GM21825 (cell line): ENCODE results near the gene UGT2A1.
"Not testable (repeated sequence)": the region's sequence is repeated elsewhere in the genome, so short reads cannot be mapped to it uniquely, and the experiment has no call there.

Experiments
- ATAC-seq: cut with Tn5 transposase; IDR thresholded peaks from one replicate; pipeline ENCODE4 v1.9.1; 2021; ENCODE audit warnings: mild to moderate bottlenecking, moderate library complexity; ENCODE audit not compliant: unreplicated experiment

UGT2A1 gene

DNA sequence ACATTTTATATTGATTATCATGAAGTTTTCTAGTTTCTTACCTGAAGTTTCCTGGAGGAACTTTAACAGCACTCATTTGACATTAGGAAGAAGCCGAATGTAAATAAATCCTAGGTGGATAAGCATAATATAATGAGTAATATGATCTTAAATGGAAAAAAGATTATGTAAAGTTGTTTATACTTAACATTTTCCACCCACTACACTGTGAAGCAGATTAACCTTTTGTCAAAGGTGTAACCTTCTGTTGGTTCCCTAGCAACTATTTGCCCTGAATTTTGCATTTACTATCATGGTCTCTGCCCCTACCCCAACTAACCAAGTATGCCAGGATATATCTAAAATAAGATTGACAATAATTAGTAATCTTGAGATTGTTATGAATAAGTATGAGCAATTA is at the start of gene UGT2A1:
TSS of gene UGT2A1 (minus strand) at position 101 of the 400 bp plus-strand sequence. CDS start 5,603 bp downstream, outside the sequence.
- ATAC-seq: no peak

DNA sequence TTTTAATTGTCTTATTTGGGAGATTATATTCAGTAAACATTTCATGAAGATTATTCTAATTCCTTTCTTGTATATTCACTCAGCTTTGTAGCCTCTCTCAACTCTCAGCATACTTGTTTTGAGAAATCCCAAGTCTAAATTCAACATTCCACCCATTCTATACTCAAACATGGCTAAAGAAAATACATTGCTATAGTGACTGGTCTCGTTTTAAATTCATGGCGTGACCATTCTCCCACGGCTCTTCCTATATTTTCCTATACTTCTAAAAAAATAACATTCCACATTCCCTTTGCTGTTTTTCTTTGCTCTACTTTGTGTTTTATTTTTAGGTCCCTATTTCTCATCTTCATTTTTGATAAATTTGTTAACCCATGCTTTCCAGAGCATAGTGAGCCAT is 49.2 kb upstream of the UGT2A1 start:
- no peak for ATAC-seq

GRCh38 chr4:69701696-69702095 is 48.6 kb upstream of the UGT2A1 start:
- no peak for ATAC-seq

DNA sequence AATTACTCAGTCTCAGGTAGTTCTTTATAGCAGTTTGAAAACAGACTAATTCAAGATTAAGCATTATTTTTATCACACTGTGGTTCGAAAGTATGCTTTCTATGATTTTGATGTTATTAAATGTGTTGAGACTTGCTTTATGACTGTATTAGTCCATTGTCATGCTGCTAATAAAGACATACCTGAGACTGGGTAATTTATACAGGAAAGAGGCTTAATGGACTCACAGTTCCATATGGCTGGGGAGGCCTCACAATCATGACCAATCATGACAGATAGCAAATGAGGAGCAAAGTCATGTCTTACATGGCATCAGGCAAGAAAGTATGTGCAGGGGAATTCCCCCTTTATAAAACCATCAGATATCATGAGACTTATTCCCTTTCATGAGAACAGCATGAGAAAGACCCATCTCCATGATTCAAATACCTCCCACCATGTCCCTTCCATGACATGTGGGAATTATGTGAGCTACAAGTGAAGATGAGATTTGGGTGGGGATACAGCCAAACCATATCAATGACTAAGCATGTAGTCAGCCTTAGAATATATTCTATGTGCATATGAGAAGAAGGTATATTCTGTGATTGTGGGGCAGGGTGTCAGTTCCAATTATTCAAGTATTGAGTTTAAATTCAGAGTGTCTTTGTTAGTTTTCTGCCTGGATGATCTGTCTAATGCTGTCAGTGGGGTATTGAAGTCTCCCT is 44.6 kb upstream of the UGT2A1 start:
- ATAC-seq: no peak

- no peak for ATAC-seq
Observed at GRCh38 chr4:69689599-69689998, 36.6 kb upstream of the UGT2A1 start.

- no peak for ATAC-seq
Observed at GRCh38 chr4:69684804-69685203, 31.8 kb upstream of the UGT2A1 start.

DNA sequence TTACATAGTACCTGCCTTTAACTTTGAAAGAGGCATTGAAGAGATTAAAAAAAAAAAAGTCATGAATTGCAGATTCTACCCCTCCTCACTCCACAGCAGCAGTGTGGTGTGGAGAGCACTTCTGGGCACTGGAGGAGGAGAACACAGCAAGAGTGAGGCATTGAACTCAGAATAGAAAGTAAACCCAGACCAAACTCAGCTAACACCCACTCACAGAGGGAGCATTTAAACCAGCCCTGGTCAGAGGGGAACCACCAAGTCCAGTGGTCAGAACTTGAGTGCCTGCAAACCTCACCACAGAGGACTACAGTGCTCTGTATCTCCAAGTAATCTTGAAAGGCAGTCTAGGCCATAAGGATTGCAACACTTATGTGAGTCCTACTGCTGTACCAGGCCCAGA is 15.6 kb upstream of the UGT2A1 start:
- no peak for ATAC-seq

GRCh38 chr4:69664009-69664408 is 11.0 kb upstream of the UGT2A1 start:
- ATAC-seq: not testable (repeated sequence)

DNA sequence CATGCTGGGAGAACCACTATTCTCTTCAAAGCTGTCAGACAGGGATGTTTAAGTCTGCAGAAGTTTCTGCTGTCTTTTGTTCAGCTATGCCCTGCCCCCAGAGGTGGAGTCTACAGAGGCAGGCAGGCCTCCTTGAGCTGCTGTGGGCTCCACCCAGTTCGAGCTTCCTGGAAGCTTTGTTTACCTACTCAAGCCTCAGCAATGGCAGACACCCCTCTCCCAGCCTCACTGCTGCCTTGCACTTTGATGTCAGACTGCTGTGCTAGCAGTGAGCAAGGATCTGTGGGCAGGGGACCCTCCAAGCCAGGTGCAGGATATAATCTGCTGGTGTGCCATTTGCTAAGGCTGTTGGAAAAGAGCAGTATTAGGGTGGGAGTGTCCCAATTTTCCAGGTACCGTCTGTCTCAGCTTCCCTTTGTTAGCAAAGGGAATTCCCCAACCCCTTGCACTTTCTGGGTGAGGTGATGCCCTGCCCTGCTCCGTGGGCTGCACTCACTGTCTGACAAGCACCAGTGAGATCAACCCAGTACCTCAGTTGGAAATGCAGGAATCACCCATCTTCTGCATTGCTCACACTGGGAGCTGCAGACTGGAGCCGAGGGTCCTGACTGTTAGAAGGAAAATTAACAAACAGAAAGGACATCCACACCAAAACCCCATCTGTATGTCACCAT is 8.2 kb upstream of the UGT2A1 start:
- not testable (repeated sequence) for ATAC-seq

GRCh38 chr4:69658133-69658532 is 5.1 kb upstream of the UGT2A1 start:
- no peak for ATAC-seq

- ATAC-seq: no peak
Observed at GRCh38 chr4:69656653-69657158, 3.7 kb upstream of the UGT2A1 start.

DNA sequence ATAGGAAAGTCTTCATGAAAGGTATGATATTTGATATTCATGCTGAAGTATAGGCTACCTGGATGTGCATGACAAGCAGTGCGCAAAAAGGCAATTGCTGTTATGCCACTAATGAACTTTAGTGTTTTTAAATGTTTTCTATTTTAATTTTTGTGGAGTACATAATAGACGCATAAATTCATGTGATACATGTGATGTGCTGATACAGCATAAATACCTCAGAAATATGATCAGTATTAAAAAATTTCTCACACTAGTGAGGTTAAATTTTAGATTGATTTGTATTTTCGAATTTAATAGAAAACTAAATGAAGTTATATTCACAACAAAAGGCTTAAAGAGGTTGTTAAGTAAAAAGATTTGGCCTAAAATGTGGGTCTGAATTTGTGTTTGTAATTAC is 2.2 kb downstream of the UGT2A1 start:
- ATAC-seq: no peak

- no peak for ATAC-seq
Observed at GRCh38 chr4:69649629-69650028, 3.4 kb downstream of the UGT2A1 start.

DNA sequence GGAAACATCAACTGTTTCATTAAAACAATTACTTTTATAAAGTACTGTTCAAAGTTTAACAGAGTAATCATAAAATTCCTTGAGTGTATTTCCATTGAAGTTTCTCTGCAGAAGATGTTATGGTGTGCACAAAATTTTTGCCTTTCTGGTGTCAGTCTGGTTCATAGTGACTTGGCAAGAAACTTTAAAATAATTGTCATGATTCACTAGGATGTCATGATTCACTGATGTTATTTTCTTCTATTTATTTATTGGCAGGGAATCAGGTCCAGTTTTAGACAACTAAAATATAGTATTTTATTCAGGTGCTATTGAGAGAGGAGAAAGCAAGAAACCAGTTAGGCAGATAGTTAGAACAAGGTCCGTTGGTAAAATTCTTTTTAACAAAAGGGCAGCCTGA is 3.8 kb downstream of the UGT2A1 start:
- ATAC-seq: no peak

- no peak for ATAC-seq
Observed at GRCh38 chr4:69642961-69643360, 10.1 kb downstream of the UGT2A1 start.

DNA sequence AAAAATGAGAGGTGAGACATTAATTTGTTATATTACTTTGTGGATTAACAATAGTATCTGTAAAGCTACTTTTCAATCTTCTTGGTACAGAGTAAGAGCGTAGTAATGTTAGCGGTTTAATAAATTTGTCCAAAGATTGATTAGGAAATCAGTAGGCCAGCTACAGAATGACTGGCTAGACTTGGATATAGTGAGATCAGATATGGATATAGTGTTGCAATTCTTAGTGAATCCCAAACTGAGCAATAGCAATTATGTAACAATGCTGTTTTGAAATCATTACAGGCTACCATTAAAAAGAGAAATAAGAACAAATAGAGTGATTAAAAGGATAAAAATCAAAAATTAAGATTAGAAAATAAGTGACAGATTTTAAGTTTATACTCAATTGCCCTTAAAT is 12.8 kb downstream of the UGT2A1 start:
- ATAC-seq: no peak

DNA sequence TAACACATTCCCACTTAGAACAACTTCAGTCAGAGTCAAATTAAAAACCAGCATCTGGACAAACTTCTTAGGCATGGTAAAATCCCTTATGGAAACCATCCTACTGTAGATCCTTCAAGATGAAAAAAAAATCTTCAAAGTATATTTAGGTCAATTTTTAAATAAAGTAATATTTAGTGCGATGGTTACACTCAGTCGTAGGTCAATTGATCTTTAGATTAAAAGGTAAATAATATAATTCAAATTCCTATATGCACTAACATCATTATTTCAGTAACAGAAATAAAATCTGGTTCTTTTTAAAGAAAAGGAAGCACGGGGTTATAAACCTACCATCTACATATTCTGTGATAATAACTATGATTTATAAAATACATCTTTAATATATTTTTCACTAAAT is 13.5 kb downstream of the UGT2A1 start, which contains the start of gene UGT2A2:
TSS of gene UGT2A2 (minus strand) at position 101 of the 400 bp plus-strand sequence. CDS start at position 99, 2 bp downstream.
- no peak for ATAC-seq

GRCh38 chr4:69617083-69617694 is 35.9 kb downstream of the UGT2A1 start:
- no peak for ATAC-seq

DNA sequence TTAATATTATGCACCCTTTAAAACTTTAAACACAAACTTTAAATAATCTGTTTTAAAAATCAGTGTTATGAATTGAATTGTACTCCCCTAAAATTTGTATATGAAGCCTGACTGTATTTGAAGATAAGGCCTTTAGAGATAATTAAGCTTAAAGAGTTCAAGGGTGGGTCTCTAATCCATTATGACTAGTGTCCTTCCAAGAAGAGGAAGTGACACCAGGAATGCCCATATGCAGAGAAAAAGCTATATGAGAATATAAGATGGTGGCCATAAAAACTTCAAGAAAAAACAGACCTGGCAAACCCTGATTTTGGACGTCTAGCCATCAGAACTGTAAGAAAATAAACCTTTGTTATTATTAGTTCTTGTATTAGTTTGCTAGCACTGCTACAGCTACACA is 42.6 kb downstream of the UGT2A1 start:
- no peak for ATAC-seq

- no peak for ATAC-seq
Observed at GRCh38 chr4:69601065-69601464, 52.0 kb downstream of the UGT2A1 start.

GRCh38 chr4:69600013-69600412 is 53.0 kb downstream of the UGT2A1 start:
- ATAC-seq: no peak

DNA sequence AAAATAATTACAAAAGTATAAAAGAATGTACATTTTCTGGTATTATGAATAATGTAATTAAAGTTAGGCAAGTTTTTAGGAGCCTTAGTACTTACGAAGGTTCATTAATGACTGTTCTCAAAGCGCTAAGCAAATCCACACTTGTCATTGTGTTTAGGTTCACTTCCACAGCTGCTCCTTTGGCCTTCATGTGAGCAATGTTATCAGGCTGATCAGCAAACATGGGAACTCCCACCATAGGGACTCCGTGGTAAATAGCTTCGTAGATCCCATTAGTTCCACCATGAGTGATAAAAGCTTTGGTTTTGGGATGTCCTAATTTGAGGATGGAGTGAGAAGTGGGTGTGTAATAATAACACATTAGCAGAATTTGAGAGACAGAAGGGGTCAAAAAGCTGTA is 58.7 kb downstream of the UGT2A1 start:
- no peak for ATAC-seq
